Smooth muscle cell of bladder (primary cell): Measurements from ENCODE around the gene SERPIND1. TPM values are rescaled to one million over a fixed set of nuclear protein-coding genes. Genes with fewer than 3 reads are reported as not detected.

Experiments used
- total RNA-seq: library from RNA; depleted of rRNA; stranded (reverse); fragments of >200 nt; gene quantifications from 2 replicates; pipeline ENCODE4 v1.2.3, GENCODE V29; 2014

SERPIND1 gene
- total RNA-seq: 0.14 TPM in 1 of 2 replicates, not detected in the other

GRCh38 chr22:20773793-20774212 lies at the start of gene SERPIND1:
Gene SERPIND1, plus strand, starts transcription at chr22:20774113. Its CDS starts 5,200 bp downstream, at chr22:20779313.

Other genes starting within 250 kb of the SERPIND1 start
- 27.3 and 33.8 TPM in 2 replicates for gene PI4KA, start 84.7 kb downstream of the SERPIND1 start, total RNA-seq
- gene SNAP29, start 84.9 kb downstream of the SERPIND1 start, total RNA-seq: 6.4 and 7.0 TPM in 2 replicates
- 29.4 and 38.9 TPM in 2 replicates for gene CRKL, start 143.3 kb downstream of the SERPIND1 start, total RNA-seq
- 0.57 and 1.3 TPM in 2 replicates for gene AIFM3, start 193.1 kb downstream of the SERPIND1 start, total RNA-seq
- gene LZTR1, start 208.2 kb downstream of the SERPIND1 start, total RNA-seq: 38.7 and 54.8 TPM in 2 replicates
- gene THAP7, start 228.0 kb downstream of the SERPIND1 start, total RNA-seq: 18.9 and 24.7 TPM in 2 replicates
- 2.6 and 2.8 TPM in 2 replicates for gene P2RX6, start 241.1 kb downstream of the SERPIND1 start, total RNA-seq